Suppressor macrophage treated with lipopolysaccharide for 4 hours (primary cell): ENCODE results near the gene GAPDHS.

ENCODE experiments used
- DNase-seq: peaks from one replicate; pipeline ENCODE4 v3.0.0-alpha.2; 2020

GAPDHS gene

GRCh38 chr19:35540356-35540927 is 7.2 kb downstream of the GAPDHS start:
- DNase-seq, result no peak

DNA sequence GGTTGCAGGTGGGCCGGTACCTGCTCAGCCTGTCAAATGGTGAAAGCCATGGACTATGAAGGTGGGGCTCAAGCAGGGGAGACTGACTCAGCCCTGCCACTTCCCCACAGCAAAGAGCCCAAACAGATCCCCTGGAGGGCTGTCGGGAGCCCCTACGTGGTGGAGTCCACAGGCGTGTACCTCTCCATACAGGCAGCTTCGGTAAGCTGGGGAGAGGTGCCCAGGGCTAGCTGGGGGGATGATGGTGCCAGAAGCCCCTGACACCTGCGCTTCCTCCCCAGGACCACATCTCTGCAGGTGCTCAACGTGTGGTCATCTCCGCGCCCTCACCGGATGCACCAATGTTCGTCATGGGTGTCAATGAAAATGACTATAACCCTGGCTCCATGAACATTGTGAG is 9.0 kb downstream of the GAPDHS start:
- DNase-seq, result no peak

GRCh38 chr19:35543280-35544109 is 10.2 kb downstream of the GAPDHS start:
- DNase-seq, result no peak

DNA sequence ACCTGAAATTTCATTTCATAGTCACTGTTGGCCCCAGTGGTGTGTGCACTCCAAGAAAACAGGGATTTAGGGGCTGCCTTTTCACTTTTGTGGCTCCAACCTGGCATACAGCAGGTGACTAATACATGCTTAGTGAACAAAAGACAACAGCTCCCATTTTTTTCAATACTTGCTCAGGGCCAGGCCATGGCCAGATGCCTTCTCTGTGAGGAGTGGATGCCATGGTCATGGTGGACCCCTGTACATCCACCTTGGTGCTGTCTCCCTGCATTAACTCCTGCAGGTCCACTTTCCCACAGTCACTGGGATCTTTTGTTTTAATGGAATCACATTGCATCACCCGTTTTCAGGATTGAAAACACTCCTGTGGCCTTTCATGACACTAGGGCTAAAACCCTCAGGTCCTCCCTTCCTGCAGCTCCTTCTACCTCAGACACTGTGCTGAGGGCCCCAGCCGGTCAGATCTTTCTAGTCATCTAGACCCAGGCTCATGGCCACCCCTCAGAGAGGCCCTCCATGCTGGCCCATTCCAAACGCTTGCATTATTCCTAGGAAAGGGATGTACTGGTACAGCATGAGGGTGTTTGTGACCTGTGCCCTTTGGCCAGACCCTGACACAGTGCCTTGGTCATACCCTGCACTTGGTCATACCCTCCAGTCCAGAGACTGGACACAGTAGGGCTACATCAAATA is 11.0 kb downstream of the GAPDHS start:
- no peak for DNase-seq

GRCh38 chr19:35545001-35545854 is 12.0 kb downstream of the GAPDHS start, which contains the start of gene TMEM147:
Gene TMEM147 (plus strand): TSS chr19:35545626. CDS start chr19:35545740, 114 bp downstream.
- peak; percentile 93 for DNase-seq

DNA sequence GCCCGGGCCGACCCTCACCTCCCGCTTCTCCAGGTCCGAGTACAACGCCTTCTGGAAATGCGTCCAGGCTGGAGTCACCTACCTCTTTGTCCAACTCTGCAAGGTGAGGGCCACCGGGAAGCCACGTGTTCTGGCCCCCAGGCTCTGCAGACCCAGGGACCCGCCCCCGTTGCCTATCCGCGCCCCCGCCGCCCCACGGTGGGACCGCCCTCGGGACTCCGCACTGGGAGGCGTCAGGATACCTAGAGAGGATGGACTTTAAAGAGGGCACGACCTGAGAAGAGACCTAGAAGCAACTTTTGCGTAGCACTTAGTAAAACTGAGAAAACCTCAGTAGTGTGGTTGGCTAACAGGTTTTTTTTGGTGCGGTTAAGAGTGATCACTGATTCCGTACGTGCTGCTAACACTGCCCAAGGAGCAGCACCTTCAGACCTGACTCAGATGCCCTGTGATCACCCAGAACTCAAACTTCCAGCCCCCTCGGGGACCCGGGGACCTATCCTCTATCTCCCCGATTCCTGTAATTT is 12.7 kb downstream of the GAPDHS start:
- DNase-seq, result no peak

- no peak for DNase-seq
These were observed 13.3 kb downstream of the GAPDHS start for GRCh38 chr19:35546532-35546931.

DNA sequence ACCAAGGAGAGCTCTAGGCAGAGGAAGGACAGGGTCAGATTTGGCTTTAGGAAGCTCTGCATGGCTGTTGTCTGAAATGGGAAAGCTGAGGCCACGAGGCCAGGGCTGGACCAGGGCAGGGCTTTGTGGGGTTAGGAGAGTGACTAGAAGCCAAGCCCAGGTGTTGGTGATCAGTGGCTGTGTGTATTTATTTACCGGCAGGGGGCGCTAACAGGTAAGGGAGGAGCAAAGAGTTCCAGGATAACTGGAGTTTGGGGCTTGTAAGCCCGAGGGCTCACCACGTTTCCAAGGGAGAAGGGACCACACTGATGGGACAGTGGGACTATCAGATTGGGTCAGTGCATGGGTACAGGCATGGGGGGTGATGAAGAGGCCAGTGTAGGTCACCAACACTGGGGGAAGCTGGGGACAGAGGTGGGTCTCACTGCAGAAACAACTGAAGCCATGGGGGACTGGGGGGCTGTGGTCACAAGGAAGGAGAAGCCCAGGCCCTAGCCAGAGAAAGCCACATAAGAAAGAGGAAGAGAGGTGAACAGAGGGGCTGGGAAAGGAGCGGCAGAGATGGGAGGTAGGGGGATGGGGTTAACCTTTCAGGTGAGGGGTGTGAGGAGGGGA is 16.0 kb downstream of the GAPDHS start:
- DNase-seq, result peak; percentile 85

GRCh38 chr19:35549879-35550523 is 16.7 kb downstream of the GAPDHS start:
- no peak for DNase-seq

DNA sequence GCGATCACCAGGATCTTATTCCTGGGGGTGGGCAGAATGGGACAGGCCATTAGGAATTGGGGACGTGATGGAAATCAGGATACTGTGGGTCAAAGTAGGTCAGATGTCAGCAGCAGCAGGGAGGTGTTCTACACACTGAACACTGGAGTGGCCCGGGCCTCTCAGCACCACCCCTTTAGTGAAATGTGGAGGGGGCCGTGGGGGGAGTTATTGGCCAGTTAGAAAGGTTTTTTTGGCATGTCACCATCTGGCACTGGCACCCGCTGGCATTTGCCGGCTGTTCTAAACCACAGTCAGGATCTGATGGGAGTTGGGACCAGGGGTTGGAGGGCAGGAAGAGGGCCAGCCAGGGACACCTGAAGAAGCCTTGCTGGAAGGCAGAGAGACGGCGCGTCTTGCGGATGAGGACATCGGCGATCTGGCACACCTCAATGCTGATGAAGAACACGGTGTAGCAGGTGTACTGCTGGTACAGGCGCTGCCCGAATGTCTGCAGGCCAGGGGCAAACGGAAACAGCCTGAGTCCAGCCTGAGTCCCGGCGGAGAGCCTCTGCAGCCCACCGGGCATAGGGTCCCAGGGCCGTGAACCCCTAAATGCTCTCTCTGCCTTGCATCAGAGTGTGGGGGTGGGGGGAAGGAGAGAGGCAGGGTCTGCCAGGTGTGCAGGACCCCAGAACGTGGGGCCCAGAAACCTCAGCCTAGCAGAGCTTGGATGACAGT is 18.0 kb downstream of the GAPDHS start:
- DNase-seq, result no peak

GRCh38 chr19:35552534-35553384 is 19.5 kb downstream of the GAPDHS start:
- no peak for DNase-seq

GRCh38 chr19:35553385-35554000 is 20.2 kb downstream of the GAPDHS start:
- DNase-seq, result no peak

DNA sequence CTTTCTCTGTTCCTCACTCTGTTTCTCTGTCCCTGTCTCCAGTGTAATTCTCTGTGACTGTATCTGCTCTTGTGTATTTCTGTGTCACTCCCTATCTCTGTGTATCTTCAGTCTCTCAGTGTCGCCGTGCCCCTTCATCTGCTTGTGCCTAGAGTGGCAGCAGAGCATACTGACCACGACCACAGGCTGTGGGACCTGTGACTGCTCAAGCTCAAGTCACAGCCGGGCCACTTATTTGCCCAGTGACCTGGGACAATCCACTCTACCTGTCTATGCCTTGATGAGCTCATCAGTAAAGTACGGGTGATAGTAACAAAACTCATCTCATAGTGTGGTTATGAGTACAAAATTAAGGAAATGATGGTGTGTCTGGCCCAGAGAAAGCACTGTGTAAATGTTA is 20.8 kb downstream of the GAPDHS start:
- DNase-seq, result no peak

DNA sequence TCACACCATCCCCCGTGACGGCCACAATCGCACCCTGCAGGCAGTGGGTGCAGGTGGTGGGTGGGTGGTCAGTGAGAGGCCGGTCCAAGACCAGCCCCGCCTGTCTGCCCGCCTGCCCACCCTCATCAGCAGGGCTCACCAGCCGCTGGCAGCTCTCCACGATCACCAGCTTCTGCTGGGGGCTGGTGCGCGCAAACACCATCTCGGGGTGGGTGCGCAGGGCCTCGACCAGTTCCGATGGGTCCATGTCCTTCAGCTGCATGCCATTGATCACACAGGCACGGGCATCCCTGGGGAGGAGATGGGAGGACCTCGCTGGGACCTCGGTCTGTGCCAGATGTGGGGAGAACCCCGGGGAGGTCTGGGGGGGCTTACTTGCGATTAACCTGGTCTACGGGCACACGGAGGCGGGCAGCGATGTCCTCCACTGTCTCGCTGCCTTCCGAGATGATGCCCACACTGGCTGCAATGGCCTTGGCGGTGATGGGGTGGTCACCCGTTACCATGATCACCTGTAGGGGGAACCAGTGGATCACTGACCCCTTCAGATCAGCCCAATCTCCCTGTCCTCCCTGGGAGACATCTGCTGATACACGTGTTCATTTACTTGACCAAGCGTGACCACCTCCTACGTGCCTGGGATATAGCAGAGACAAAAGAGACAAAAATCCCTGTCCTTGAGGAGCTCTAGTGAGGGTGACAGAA is 22.2 kb downstream of the GAPDHS start:
- DNase-seq, result no peak

DNA sequence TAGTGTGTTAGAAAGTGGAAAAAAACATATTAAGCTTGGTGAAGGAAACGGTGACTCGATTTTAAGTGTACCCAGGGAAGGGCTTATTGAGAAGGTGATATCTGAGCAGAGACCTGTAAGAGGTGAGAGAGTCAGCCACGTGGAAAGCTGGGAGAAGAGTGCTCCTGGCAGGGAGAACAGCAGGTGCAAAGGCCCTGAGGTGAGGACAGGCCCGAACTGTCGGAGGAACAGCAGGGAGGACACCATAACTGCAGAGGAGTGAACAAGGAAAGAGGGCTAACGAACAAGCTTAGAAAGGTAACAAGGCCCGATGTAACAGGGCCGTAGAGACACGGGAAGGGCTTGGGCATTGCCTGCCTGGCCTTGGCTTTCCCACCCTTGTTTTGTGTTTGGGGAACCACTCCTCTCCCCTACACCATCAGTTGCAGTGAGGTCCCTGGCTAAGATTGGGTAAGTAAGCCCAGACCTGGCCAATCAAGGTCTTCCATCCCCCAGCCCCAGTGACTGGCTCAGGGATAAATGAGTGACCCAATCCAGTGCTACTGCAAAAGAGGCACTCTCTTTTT is 22.9 kb downstream of the GAPDHS start:
- DNase-seq, result no peak

DNA sequence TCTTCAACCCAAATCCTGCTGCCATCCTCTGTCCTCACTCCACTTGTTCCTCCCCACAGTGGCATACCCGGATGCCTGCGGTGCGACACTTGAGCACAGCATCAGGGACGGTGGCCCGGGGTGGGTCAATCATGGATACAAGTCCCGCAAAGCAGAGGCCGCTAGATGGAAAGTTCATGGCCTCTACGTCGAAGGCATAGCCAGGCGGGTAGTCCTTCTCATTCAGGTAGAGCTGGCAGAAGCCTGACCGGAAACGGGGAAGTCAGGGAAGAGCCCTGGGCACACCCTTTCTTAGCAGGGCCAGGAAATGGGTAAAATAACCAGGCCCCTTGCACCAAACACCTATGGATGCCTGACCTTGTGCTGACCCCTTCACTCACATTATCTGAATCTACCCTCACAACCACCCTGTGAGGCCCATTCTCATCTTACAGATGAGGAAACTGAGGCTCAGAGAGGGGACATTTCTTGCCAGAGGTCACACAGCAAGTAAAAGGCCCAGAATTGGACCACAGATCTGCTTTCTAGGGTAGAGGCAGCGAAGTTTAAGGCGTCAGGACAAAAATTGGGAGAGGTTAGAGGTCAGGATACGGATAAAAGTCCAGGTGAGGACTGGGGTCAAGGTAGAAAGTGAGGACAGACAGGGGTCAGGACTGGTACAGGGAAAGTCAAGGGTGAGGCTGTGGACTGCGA is 23.7 kb downstream of the GAPDHS start:
- no peak for DNase-seq

GRCh38 chr19:35557539-35558399 is 24.5 kb downstream of the GAPDHS start:
- DNase-seq, result peak; percentile 41
